HG02678 (cell line): Measurements from ENCODE around the gene GRIA3.

Experiments
- ATAC-seq: cut with Tn5 transposase; IDR thresholded peaks from one replicate; pipeline ENCODE4 v1.9.1; 2021; ENCODE audit warnings: mild to moderate bottlenecking, moderate library complexity; ENCODE audit not compliant: unreplicated experiment

Gene GRIA3

DNA sequence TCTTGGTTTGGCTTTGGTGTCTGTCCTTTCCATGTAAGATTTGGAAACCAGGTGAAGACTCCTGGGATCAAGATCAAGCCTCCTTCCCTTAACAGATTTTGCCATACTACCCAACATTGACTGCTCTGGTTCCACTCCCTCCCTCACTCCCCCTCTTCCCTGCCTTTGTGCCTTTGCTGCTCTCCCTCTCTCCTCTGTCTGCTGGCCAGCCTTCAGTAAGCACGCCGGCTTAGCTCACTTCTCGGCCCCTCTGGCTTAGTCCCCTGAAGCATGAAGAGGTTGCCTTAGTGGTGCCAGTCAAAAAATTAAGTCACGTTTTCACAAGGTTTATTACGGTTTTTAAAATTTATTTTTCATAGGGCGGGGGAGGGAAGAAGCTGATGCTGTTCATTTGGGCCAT is 6.0 kb downstream of the GRIA3 start:
- ATAC-seq = no peak

DNA sequence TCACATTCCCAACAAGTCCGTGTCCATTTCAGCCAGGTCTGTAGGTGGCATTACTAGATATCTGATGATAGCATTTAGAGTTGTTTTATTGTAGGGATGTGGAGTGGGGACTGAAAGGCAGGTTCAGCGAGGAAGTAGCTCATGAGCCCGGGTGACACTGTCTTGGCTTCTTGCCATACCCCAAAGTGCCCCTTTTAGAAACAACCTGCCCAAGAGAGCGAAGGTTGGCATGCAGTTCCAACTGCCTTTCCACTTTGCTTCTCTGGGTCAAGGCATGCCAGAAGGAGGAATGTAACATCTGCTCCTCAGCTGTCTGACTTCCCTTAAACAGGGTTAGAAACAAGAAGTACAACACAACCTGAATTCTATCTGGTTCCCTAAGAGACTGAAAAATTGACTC is 9.0 kb downstream of the GRIA3 start:
- no peak for ATAC-seq

DNA sequence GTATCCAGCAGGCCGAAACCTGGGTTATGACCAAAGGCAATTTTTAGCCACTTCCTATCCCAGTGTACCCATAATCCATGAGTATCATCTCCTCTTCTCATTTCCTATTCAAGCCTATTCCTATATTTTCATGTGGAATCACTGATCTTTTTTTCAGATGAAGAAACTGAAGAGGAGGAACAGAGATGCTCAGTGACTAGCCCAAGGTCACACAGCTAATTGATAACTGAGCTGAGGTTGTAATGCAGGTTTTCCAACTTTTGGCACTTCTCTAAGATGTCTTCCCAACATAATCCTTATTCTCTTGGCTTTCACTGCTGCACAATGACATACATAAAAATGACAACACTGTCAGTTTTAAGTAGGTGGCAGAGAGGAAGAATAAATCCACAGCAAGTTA is 15.3 kb downstream of the GRIA3 start:
- no peak for ATAC-seq

DNA sequence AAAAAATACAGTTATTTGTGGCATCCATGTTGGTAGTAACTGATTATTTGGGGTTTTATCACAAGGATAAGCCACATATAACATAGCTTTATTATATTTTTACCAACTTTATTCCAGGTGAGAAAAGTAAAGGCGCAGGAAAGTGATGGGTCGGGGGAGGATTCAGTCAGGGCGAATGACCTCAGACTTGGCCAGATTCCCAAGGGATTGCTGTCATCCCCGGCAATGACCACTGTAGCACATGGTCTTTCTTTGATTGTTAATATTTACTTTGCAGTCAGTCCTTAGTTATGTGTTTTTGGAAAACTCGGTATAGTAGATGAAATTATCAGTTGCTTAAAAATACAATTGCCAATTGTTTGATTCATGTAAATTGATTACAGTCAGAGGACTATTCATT is 17.6 kb downstream of the GRIA3 start:
- no peak for ATAC-seq

DNA sequence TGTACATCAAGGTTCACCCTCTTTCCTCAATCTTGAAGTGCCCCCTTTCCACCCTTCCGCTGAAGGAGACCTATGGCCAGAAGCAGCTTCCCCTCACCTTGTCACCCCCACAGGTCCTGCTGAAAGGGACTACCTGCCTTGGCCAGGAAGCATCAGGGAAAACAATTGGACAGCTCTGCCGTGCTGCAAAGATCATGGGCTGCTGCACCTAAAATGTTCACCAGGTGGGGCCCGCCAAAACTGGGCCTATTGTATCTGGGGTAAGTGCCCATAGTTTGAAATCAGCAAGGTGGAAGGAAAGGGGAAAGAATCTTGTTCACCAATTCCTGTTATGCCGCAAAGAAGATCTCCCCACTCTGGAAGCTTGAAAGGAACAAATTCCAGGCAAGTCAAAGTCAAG is 18.4 kb downstream of the GRIA3 start:
- ATAC-seq = no peak

DNA sequence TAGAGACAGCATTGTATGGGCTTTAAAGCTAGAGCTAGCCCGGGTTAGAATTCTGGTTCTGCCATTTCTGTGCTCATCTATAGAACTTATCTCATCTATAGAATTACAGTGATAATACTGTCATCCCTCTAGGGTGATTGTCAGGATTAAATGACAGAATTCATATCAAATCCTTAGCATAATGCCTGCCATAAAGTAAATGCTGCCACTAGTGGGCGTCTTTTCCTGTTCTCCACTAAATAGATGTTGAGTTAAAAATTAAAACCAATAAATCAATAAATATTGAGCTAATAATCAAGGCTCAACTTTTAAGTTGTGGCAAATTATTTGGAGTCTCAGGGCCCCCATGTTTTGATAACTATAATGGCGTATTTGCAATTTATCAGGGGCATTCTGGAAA is 19.7 kb downstream of the GRIA3 start:
- ATAC-seq = no peak

DNA sequence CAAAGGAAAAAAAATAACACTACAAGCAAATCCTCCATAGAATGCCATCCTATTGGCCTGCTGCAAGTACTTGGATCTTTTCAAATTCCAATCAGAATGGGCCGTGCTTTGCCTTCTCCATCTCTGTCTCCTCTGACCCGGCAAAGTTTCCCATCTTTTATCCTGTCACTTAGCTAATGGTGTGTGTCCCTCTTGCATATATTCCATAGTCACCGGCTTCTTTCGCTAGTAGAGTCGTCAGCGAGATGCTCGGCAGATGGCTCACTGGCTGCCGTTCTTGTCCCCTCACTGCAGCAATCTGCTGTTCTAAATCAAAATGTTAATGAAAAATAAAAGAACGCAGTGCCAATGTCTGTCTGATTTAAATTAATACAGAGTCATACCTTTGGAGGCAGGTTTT is 22.1 kb downstream of the GRIA3 start:
- no peak for ATAC-seq

DNA sequence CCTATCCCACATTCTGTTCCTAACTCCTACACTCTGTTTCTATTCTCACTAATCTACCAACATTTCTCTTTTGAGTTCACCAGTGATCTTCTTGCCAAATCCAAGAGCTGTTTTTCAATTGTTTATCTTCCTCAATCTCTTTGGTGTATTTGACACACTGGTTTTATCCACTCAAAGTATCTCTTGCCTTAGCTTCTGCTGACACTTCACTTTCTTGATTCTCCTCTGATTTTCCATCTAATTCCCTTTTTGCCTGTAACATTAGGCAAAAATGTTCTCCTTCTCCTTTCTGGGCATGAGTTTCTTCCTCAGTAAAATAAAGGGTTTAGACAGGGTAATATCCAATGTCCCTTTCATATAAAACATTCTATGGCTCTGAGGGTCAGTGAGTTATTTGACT is 26.2 kb downstream of the GRIA3 start:
- no peak for ATAC-seq

DNA sequence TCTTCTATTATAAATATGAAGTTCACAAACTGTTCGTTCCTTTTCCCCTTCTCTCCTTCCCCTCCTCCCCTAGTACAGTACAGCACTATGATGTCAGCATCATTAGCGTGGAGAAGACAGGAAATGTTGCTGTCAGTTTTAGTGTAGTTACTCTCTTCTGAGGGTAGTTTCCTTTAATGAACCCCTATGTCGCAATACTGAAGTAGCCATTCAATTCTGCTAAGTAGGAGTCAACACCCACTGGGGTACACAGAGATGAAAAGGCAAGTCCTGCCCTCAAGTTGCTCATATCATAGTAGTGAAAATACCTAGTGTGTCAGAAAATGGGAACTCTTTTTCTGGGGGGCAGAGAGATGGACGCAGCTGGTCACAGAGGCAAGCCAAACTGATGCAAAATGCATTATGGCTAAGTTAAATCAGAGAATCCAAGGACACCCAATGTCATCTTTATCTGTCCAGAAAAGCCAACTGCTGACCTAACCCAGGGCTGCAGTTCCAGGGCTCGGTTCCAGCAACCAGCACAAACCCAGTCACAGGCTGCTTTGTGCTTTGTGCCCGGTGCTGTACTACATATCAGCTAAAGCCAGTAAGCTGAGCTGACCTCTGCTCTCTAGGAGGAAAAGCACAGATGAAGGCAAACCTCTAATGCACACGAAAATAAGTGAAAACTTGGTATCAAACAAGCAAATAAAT is 31.5 kb downstream of the GRIA3 start:
- ATAC-seq = no peak

DNA sequence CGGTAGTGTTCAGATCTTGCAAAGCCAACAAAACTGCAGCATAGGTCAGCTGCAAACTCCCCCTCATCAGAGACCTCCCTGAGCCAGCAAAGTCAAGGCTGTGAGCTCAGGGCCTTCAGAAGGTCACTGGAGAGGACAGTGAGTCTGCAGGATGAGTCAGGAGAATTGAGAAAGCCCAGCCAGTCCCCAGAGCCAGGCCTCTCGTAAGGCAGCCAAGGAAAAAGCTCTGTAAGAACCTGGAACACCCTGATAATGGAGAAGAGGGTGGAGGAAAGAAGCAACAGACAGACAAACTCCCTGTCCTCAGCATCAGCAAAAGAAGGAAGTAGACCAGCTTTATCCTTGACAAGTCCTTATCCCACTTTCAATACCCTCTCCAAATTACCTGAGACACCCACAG is 33.0 kb downstream of the GRIA3 start:
- ATAC-seq = no peak

DNA sequence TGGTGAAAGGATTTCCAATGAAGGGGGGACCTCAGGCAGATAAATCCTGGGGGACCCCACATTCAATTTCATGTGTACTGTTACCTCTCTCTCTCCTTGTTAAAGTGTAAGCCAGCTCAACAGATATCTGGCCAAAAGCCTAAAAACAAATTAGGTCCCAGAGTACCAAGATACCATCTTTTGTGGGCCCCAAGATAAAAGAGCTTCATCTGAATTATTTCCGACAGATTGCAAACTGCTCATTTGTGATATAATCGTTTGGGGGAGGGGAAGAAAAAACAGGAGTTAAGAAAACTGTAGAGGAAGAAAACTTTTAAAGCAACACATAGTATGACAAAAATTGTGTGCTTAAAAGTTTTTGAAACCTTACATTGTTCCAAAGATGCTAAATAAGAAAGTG is 33.6 kb downstream of the GRIA3 start:
- no peak for ATAC-seq

DNA sequence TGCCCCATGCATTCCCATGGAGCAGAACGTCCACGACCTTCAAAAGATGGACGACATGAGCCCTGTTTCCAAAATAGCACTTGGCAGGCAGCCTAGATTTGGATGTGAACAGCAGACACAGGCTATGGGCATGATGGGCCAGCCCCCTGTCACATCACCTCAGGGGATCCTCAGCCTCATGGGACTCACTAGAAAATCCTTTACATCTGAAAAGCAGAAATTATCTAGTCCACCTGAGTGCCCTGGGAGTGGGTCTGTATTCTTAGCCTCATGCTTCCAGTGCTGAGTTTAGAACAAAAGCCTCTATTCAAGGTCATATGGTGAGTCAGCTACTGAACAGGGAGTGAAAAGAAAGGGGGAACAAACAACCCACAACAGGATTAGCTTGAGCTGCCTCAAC is 35.8 kb downstream of the GRIA3 start:
- no peak for ATAC-seq

DNA sequence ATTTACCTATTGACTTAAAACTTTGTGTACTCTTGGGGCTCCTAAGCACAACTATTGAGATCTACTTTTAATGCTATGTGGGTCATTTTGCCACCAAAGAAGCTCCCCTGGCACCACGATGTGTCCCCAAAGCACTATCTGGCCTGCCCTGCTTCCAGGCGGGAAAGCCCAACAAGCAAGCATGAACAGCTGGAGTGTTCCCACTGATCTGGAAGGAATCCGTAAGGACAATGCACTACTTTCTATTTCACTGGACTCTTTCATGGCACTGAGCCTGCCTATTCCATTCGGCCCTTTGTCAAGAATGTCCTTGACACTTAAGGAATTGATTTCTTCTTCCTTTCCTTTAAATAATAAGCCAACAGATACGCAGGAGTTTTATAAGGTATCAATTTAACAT is 38.8 kb downstream of the GRIA3 start:
- ATAC-seq = no peak

DNA sequence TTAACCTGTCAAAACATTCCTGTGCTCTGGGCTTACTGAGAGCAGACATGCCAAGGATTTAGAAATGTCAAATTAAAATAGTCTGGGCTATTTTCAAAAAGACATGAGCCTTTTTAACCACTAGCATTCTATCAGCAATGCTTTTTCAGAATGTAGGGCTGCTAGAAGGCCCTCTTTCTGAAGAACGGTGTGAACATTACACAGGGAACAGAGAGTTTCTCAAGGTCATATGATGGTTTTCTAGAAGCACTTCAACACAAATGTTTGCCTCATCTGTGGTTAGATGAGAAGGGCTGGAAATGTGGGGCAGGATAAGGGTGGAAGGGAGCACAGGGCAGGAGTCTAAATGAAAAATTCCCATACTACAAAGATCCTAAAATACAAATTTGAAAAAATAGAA is 39.3 kb downstream of the GRIA3 start:
- ATAC-seq = no peak

DNA sequence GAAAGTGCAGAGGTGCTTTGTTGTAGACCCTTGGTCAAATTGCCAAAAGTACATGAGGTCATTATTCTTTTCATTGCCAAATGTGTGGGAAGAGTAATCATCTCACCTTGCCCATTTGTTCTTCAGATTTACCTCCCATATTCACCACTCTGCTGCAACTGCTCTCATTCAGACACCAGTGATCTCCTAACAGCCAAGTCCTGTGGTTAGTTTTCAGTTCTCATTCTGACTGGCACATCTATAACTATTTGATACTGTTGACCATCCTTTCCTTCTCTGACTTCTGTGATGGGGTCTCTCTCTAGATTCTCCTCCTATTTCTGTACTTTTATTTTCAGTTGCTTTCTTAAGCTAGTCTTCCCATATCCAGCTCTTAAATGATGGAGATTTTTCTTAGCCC is 39.8 kb downstream of the GRIA3 start:
- ATAC-seq = no peak

DNA sequence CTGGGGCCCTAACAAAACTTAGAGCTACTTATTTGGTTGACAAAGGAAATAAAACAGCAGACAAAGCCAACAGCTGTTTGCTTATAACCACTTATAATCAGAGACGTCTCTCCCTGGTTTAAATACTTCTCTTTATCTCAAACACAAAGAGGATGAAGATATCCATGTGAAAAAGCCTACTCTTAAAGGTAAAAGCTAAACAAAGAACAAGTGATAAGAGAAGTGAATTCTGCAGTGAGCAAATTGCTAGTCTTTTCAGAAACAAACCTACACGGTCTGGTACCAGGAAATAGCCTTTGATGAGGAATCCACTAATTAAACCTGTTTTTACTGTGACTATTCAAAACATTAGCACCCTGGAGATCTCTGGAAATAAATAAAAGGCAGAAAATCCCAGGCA is 46.7 kb downstream of the GRIA3 start:
- no peak for ATAC-seq

DNA sequence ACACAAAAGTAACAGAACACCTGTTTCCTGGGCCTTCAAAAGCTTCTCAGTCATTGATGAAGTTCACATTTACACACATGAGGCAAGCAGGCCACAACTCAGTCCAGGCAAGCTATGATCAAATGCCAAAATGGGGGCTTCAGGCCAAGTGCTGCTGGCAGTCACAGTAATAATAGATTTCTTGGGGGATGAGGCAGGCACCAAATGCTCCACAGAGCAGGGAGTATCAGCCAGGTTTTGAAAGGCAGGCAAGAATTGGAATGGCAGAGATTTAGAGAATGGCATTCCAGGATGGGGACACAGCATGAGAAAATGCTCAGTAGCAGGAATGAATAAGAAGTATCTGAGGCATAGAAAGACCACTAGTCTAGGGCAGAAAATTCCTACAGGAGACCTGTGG is 52.8 kb downstream of the GRIA3 start:
- ATAC-seq = no peak

DNA sequence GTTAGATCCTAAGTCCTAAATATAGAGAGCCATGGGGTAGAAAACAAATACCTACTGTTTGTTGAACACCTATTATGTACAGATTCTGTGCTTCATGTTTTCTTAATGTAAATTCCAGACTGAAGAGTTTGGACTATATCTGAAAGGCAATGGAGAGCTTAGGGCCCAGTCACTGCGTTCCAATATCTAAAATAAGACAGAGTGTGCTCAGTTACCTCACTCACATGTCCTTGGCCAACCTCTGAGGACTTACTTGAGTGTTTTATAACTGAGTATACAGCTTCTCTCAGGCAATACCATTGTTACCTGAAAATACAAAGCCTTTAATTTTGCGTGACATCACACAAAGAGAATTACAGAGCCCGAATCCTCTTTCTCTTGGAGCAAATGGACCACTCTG is 53.2 kb downstream of the GRIA3 start:
- ATAC-seq = no peak

DNA sequence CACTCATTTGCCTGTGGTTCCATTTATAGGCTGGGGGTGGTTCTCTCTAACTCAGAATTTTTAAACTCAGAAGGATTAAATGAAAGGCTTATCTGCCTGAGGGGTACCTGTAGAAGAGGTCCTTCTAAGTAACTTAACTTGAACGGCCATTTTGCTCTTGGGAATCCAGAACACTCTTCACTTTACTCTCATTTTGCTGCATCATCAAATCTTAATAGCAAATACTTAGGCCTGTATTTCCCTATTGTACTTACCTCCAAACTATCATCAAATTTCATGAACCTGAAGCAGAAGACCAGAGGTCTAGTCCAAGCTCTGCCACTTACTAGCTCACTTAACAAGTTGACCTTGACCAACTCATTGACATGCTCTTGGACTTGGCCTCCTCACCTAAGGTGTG is 70.4 kb downstream of the GRIA3 start:
- ATAC-seq = no peak

DNA sequence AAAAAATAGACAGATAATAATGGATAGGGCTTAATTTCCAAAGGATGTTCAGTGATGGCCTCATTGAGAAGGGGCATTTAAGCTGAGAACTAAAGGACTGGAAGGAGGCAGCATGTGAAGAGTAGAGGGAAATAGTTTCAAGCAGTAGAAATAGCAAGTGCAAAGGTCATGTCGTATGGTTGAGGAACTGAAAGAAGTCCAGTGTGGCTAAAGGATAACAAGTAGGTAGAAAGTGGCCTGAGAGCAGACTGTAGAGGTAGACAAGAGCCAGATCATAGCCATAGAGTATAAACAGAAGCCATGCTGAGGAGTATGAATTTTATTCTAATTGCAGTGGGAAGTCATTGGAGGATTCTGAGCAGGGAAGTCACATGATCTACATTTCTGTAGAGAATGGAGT is 72.3 kb downstream of the GRIA3 start:
- ATAC-seq = no peak

DNA sequence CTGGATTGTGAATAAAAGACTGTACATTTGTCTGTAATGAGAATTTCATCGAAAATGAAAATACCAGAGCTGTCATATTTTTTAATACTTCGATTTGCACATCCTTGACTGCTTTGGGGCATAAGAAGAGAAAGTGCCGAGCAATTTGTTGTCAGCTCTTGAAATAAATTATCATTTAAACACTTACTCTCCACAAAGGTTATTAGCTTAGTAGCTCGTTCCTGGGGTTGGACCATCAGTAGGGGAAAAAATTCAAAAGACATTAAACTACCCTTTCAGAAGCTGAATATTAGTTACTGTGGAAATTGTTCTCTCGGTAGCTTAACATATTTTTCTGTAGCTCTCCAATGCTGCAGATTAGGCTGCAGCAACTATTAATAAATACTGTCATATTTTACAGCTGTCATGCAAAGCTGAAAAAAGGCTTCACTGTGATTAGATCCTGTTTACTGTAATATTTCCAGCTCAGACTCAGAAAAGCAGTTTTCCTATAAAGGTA is 76.9 kb downstream of the GRIA3 start:
- no peak for ATAC-seq

DNA sequence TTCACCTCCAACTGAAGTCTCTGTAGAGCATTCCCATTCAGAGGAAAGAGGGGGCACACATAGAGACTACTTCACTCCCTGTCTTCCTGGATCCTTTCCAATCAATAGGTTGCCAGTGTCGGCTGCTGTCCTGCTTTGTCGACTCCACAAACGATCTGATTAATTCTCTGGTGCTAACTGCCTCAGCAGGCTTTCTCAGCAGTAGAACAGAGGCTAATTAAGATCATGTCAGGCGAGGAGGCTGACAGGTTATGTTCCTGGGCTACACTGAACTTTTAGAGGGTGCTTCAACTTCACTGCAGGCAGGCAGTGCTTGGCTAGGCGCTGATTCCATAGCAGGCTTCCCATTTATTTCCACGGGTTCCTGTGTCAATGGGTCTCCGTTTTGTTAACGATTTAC is 79.2 kb downstream of the GRIA3 start:
- no peak for ATAC-seq

DNA sequence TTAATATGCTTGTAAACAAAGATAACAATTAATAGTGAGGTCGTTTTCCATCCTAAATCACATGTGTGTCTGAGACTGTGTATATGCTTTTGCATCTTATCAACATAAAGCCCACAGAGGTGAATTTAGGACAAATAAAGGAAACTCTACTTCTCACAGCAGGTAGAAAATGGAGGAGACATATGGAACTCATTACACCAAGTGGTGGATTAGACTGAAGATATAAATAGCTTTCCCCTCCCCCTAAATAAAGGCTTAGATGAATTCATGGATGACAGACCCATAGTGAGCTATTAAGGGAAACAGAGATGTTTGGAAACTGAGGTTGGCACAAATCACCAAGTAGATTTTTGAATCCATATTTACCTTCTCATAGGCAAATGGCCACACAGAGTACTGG is 79.7 kb downstream of the GRIA3 start:
- no peak for ATAC-seq
